Large intestine (tissue), 3 donors: ENCODE results near the gene SELENOI. TPM values are rescaled to one million over a fixed set of nuclear protein-coding genes. Genes with fewer than 3 reads are reported as not detected.
"Not testable (repeated sequence)": the region's sequence is repeated elsewhere in the genome, so short reads cannot be mapped to it uniquely, and the experiment has no call there.

Source experiments
- DNase-seq, 2 donors: peaks; one replicate each; pipeline versions ENCODE4 v3.0.0 to v3.0.0-alpha.2; 2013
- H3K27ac ChIP-seq: one replicate; pipeline ENCODE4 v1.5.1; 2013; ENCODE audit warnings: low read length
- H3K27me3 ChIP-seq: 2 replicates; pipeline ENCODE4 v1.6.1; 2013; ENCODE audit warnings: low read length; ENCODE audit not compliant: control insufficient read depth, insufficient read depth
- H3K36me3 ChIP-seq: 2 replicates; pipeline ENCODE4 v1.6.1; 2013; ENCODE audit warnings: low read length; ENCODE audit not compliant: control insufficient read depth, insufficient read depth
- H3K4me1 ChIP-seq: one replicate; pipeline ENCODE4 v1.6.1; 2013; ENCODE audit warnings: low read length; ENCODE audit not compliant: control insufficient read depth, insufficient read depth
- H3K4me3 ChIP-seq: one replicate; pipeline ENCODE4 v1.5.1; 2013; ENCODE audit warnings: low read length
- H3K9me3 ChIP-seq: one replicate; pipeline ENCODE4 v1.6.1; 2013; ENCODE audit warnings: mild to moderate bottlenecking, low read depth, low read length, moderate library complexity; ENCODE audit not compliant: control insufficient read depth
- WGBS: methylation state at CpG from one replicate; pipeline ENCODE4 v1.1.5; 2013; ENCODE audit warnings: low lambda C conversion rate; ENCODE audit not compliant: insufficient coverage; 5-methylcytosine and 5-hydroxymethylcytosine counted together
- polyA plus RNA-seq: library from polyadenylated mRNA; unstranded; fragments of 120-200 nt; gene quantifications from one replicate; pipeline ENCODE4 v1.2.1, GENCODE V29; 2013

SELENOI gene
- polyA plus RNA-seq, 1 donor = 36.8 TPM

- Histone ChIP-seq H3K27ac (no peak overlapping the region), H3K27me3 (no peaks in the 10 kb centered on the region), H3K36me3 (no peaks in the 10 kb centered on the region), H3K4me1 (no peaks in the 10 kb centered on the region), H3K9me3 (no peaks in the 10 kb centered on the region), H3K4me3 (no peak overlapping the region)
- 100% methylated on average over 1 of the region's 2 CpGs for WGBS
- DNase-seq = no peak
These were observed 10.2 kb downstream of the SELENOI start for GRCh38 chr2:26356111-26356510.

- no peaks in the 10 kb centered on the region for H3K4me1 ChIP-seq
- H3K27ac ChIP-seq = no peak overlapping the region
- DNase-seq = no peak
- H3K4me3 ChIP-seq = no peak overlapping the region
- H3K27me3 ChIP-seq = no peaks in the 10 kb centered on the region
- H3K36me3 ChIP-seq = no peaks in the 10 kb centered on the region
- no peaks in the 10 kb centered on the region for H3K9me3 ChIP-seq
- no CpG with 5 or more reads among the region's 2 CpGs for WGBS
These were observed 10.8 kb downstream of the SELENOI start for GRCh38 chr2:26356771-26357170.

GRCh38 chr2:26359886-26360473 lies 14.0 kb downstream of the SELENOI start:
- WGBS = 88% methylated on average over 1 of the region's 4 CpGs

GRCh38 chr2:26363323-26363722 lies 17.4 kb downstream of the SELENOI start:
- WGBS = 0% methylated on average over 1 of the region's 4 CpGs
- peak; percentile 74 to 86 for DNase-seq
- no peaks in the 10 kb centered on the region for H3K27me3 ChIP-seq
- peaks cover 6% of the 10 kb centered on the region for H3K4me1 ChIP-seq
- no peaks in the 10 kb centered on the region for H3K9me3 ChIP-seq
- peaks cover 16% of the 10 kb centered on the region for H3K36me3 ChIP-seq
- no peak overlapping the region for H3K4me3 ChIP-seq
- H3K27ac ChIP-seq = peak overlapping the region; percentile 58

More at GRCh38 chr2:26359886-26360473, 14.0 kb downstream of the SELENOI start:
- Histone ChIP-seq H3K36me3 (no peaks in the 10 kb centered on the region), H3K9me3 (no peaks in the 10 kb centered on the region), H3K4me1 (peaks cover 6% of the 10 kb centered on the region), H3K27ac (no peak overlapping the region), H3K4me3 (no peak overlapping the region), H3K27me3 (no peaks in the 10 kb centered on the region)
- no peak for DNase-seq

GRCh38 chr2:26363958-26364357 lies 18.0 kb downstream of the SELENOI start:
- H3K4me1 ChIP-seq = peaks cover 6% of the 10 kb centered on the region
- H3K36me3 ChIP-seq = peaks cover 16% of the 10 kb centered on the region
- WGBS = 67% methylated on average over 1 of the region's 3 CpGs
- H3K27me3 ChIP-seq = no peaks in the 10 kb centered on the region
- no peak for DNase-seq
- no peak overlapping the region for H3K4me3 ChIP-seq
- peak overlapping the region; percentile 57 for H3K27ac ChIP-seq
- no peaks in the 10 kb centered on the region for H3K9me3 ChIP-seq

- H3K4me3 ChIP-seq = no peak overlapping the region
- H3K27ac ChIP-seq = no peak overlapping the region
- H3K27me3 ChIP-seq = no peaks in the 10 kb centered on the region
- H3K4me1 ChIP-seq = peaks cover 6% of the 10 kb centered on the region
- 82% methylated on average over 4 of the region's 4 CpGs for WGBS
- DNase-seq = no peak
- no peaks in the 10 kb centered on the region for H3K9me3 ChIP-seq
- H3K36me3 ChIP-seq = peaks cover 16% of the 10 kb centered on the region
These were observed 18.7 kb downstream of the SELENOI start for GRCh38 chr2:26364669-26365068.

GRCh38 chr2:26366957-26367356 lies 21.0 kb downstream of the SELENOI start:
- no peak overlapping the region for H3K27ac ChIP-seq
- H3K36me3 ChIP-seq = peaks cover 17% of the 10 kb centered on the region
- peaks cover 4% of the 10 kb centered on the region for H3K9me3 ChIP-seq
- no peak overlapping the region for H3K4me3 ChIP-seq
- 100% methylated on average over 1 of the region's 5 CpGs for WGBS
- DNase-seq = no peak
- no peaks in the 10 kb centered on the region for H3K27me3 ChIP-seq
- H3K4me1 ChIP-seq = peaks cover 6% of the 10 kb centered on the region

- peaks cover 33% of the 10 kb centered on the region for H3K36me3 ChIP-seq
- not testable (repeated sequence) for H3K9me3 ChIP-seq, H3K4me1 ChIP-seq, DNase-seq, H3K4me3 ChIP-seq, H3K27me3 ChIP-seq
- WGBS = no CpG with 5 or more reads among the region's 2 CpGs
- H3K27ac ChIP-seq = peak overlapping the region; percentile 21
These were observed 23.7 kb downstream of the SELENOI start for GRCh38 chr2:26369664-26370063.

- H3K4me1 ChIP-seq, H3K27me3 ChIP-seq, H3K4me3 ChIP-seq, H3K27ac ChIP-seq, H3K9me3 ChIP-seq, DNase-seq: not testable (repeated sequence)
- peaks cover 40% of the 10 kb centered on the region for H3K36me3 ChIP-seq
- WGBS = no CpG with 5 or more reads among the region's 31 CpGs
These were observed 25.0 kb downstream of the SELENOI start for GRCh38 chr2:26370909-26371308.

- Histone ChIP-seq H3K9me3 (peaks cover 1% of the 10 kb centered on the region), H3K27me3 (no peaks in the 10 kb centered on the region), H3K4me3 (no peak overlapping the region), H3K36me3 (peaks cover 52% of the 10 kb centered on the region), H3K4me1 (no peaks in the 10 kb centered on the region), H3K27ac (no peak overlapping the region)
- 100% methylated on average over 1 of the region's 1 CpG for WGBS
- DNase-seq = no peak
These were observed 30.9 kb downstream of the SELENOI start for GRCh38 chr2:26376799-26377198.

- no peak overlapping the region for H3K4me3 ChIP-seq
- H3K27ac ChIP-seq = no peak overlapping the region
- no peak for DNase-seq
- no peaks in the 10 kb centered on the region for H3K4me1 ChIP-seq
- H3K36me3 ChIP-seq = peaks cover 36% of the 10 kb centered on the region
- WGBS = no CpG with 5 or more reads among the region's 2 CpGs
- no peaks in the 10 kb centered on the region for H3K27me3 ChIP-seq
- no peaks in the 10 kb centered on the region for H3K9me3 ChIP-seq
These were observed 34.3 kb downstream of the SELENOI start for GRCh38 chr2:26380281-26380680.
